Panc1 (cell line): ENCODE results near the gene OSBPL1A. TPM values are rescaled to one million over a fixed set of nuclear protein-coding genes. Genes with fewer than 3 reads are reported as not detected.

ENCODE experiments used
- ATAC-seq: fragments of 200-7000 bp; cut with Tn5 transposase; 2 replicates; pipeline ENCODE4 v1.9.1; 2020; ENCODE audit warnings: mild to moderate bottlenecking, moderate library complexity
- BruUV-seq: library from RNA; stranded (reverse); fragments of 400-500 nt; replicated peaks from 2 replicates; lab custom pipeline; 2021; lab: Mats Ljungman, UMichigan
- CTCF ChIA-PET: fragments of 300-600 bp; sonication (Branson Sonifier 250); formaldehyde crosslinking; loops from one replicate; lab custom pipeline; 2022; ENCODE audit warnings: antibody characterized with exemption; lab: Charles Lee
- POLR2A ChIA-PET: fragments of 300-600 bp; sonication (Branson Sonifier 250); formaldehyde crosslinking; loops from one replicate; lab custom pipeline; 2022; ENCODE audit warnings: antibody characterized with exemption; lab: Charles Lee
- DNase-seq: peaks from one replicate; pipeline ENCODE4 v3.0.0-alpha.2; 2010; ENCODE audit warnings: low read depth, low spot score
- H3K27ac ChIP-seq: 2 replicates; pipeline ENCODE4 v1.5.1; 2011; ENCODE audit warnings: mild to moderate bottlenecking, low read length, inconsistent platforms
- H3K27me3 ChIP-seq: fragments of 200-500 bp; sonication (Bioruptor generic); 2 replicates; pipeline ENCODE4 v1.6.0; 2014; ENCODE audit warnings: low read length, inconsistent platforms; ENCODE audit not compliant: control insufficient read depth, insufficient read depth
- H3K36me3 ChIP-seq: fragments of 200-500 bp; sonication (Bioruptor generic); 2 replicates; pipeline ENCODE4 v1.5.1; 2014; ENCODE audit warnings: inconsistent platforms, mild to moderate bottlenecking, low read length, moderate library complexity; ENCODE audit not compliant: control insufficient read depth, insufficient read depth
- H3K4me1 ChIP-seq: 2 replicates; pipeline ENCODE4 v1.5.1; 2011; ENCODE audit warnings: inconsistent platforms, mild to moderate bottlenecking, low read length, moderate library complexity; ENCODE audit not compliant: control insufficient read depth, insufficient read depth
- H3K4me3 ChIP-seq, 2 experiments: 2 replicates each; pipeline ENCODE4 v1.5.1; 2011 to 2012; ENCODE audit warnings: low read depth in 2 of 2, low read length in 2 of 2, mild to moderate bottlenecking in 2 of 2, inconsistent platforms in 1 of 2, moderate library complexity in 1 of 2
- H3K9me3 ChIP-seq: fragments of 200-500 bp; sonication (Bioruptor generic); 2 replicates; pipeline ENCODE4 v1.5.1; 2014; ENCODE audit warnings: low read depth, mild to moderate bottlenecking, inconsistent platforms, low read length, moderate library complexity; ENCODE audit not compliant: control insufficient read depth, insufficient read depth
- POLR2AphosphoS5 ChIP-seq: IDR thresholded peaks from 2 replicates; pipeline ENCODE4 v1.6.1; 2012; ENCODE audit warnings: mild to moderate bottlenecking, low read depth, low read length, moderate library complexity
- SIN3A ChIP-seq: IDR thresholded peaks from 2 replicates; pipeline ENCODE4 v1.6.1; 2012; ENCODE audit warnings: low read depth, mild to moderate bottlenecking, low read length, moderate library complexity, borderline replicate concordance; ENCODE audit not compliant: insufficient read depth
- TCF7L2 ChIP-seq: IDR thresholded peaks from 2 replicates; pipeline ENCODE4 v1.6.1; 2011; ENCODE audit warnings: mild to moderate bottlenecking, low read depth, low read length, inconsistent platforms
- in situ Hi-C: cut with HindIII; loops from 2 replicates; pipeline ENCODE4 v1.10.0; 2016; ENCODE audit warnings: low sequenced_read_pairs, low pct_unique_long_range_greater_than_20kb
- intact Hi-C: fragments of 100-400 bp; cut with micrococcal nuclease; formaldehyde crosslinking; loops from one replicate; pipeline ENCODE4 v1.10.0; 2022; ENCODE audit not compliant: unreplicated experiment
- total RNA-seq: library from RNA; stranded (reverse); gene quantifications from one replicate; pipeline ENCODE4 v1.2.1, GENCODE V29; 2021; ENCODE audit not compliant: unreplicated experiment
- TF ChIP-seq, protein P1 (sequence below): fragments of 450-650 bp; IDR thresholded peaks from 2 replicates; pipeline ENCODE4 v1.5.1; 2017; ENCODE audit warnings: mild to moderate bottlenecking
- TF ChIP-seq, protein P2 (sequence below), 2 experiments: IDR thresholded peaks; 2 replicates each; pipeline ENCODE4 v1.6.1; 2011 to 2012; ENCODE audit warnings: low read depth in 2 of 2, control low read depth in 1 of 2, low read length in 1 of 2, mild to moderate bottlenecking in 1 of 2, moderate library complexity in 1 of 2; ENCODE audit not compliant: insufficient read depth in 1 of 2

The OSBPL1A gene
- total RNA-seq, 1 experiment from 2014 or later, result 50.5 TPM

DNA sequence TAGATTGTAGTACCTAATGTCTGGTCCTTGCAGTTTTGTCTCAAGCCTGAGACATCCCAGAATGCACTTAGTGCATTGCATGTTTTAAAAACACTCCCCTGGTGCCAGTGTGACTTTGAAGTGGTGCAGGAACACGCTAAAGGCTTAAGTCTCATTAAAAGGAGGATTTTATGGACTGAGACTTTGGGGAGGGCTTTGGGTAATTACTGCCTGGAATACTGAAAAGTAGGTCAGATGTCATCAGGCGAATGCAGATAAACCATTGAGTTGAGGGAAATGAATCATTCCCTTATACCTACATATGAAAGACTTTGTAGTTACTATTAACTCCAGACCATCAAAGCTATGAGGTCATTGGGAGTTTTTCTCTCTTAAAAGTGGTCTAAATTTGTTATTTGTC, 3.0 kb upstream of the OSBPL1A start:
- ChIA-PET POLR2A (no interaction called here), CTCF (no interaction called here)
- no peak for DNase-seq
- Histone ChIP-seq H3K27ac (no peak overlapping the region), H3K9me3 (no peaks in the 10 kb centered on the region), H3K4me1 (peaks cover 15% of the 10 kb centered on the region), H3K4me3 (no peak overlapping the region), H3K36me3 (no peaks in the 10 kb centered on the region), H3K27me3 (no peaks in the 10 kb centered on the region)
- TF ChIP-seq SIN3A (no peak), TCF7L2 (no peak), POLR2AphosphoS5 (no peak)
- TF ChIP-seq, protein P1, sequence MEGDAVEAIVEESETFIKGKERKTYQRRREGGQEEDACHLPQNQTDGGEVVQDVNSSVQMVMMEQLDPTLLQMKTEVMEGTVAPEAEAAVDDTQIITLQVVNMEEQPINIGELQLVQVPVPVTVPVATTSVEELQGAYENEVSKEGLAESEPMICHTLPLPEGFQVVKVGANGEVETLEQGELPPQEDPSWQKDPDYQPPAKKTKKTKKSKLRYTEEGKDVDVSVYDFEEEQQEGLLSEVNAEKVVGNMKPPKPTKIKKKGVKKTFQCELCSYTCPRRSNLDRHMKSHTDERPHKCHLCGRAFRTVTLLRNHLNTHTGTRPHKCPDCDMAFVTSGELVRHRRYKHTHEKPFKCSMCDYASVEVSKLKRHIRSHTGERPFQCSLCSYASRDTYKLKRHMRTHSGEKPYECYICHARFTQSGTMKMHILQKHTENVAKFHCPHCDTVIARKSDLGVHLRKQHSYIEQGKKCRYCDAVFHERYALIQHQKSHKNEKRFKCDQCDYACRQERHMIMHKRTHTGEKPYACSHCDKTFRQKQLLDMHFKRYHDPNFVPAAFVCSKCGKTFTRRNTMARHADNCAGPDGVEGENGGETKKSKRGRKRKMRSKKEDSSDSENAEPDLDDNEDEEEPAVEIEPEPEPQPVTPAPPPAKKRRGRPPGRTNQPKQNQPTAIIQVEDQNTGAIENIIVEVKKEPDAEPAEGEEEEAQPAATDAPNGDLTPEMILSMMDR, result no peak
- no peak for ATAC-seq
- intact Hi-C loops (no loop called here), in situ Hi-C loops (no loop called here)
- BruUV-seq, result no TSS peak

DNA sequence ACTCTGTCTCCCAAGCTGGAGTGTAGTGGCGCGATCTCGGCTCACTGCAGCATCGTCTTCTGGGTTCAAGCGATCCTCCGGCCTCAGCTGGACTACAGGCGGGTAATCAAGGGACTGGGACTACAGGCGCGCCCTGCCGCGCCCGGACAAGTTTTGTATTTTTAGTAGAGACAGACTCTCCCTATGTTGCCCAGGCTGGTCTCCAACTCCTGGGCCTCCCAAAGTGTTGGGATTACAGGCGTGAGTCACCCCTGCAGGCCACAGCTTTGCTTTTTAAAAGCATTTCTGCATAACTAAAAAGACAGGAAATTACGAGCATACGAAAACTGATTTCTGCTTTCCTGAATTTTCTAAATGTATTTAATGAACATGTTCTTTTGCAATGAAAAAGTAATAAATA, 916 bp upstream of the OSBPL1A start:
- peak overlapping the region; percentile 75; the same call in 1 of the 2 replicates for H3K27ac ChIP-seq
- BruUV-seq, result no TSS peak
- intact Hi-C loops (no loop called here), in situ Hi-C loops (no loop called here)
- CTCF ChIA-PET, result no interaction called here
- H3K27me3 ChIP-seq, result no peaks in the 10 kb centered on the region
- DNase-seq (no peak), ATAC-seq (no peak)
- H3K4me3 ChIP-seq, result no peak overlapping the region; a peak in 1 of 4 replicates
- TF ChIP-seq, protein P1, result no peak
- TF ChIP-seq TCF7L2 (no peak), POLR2AphosphoS5 (no peak), SIN3A (no peak)
- TF ChIP-seq, protein P2, sequence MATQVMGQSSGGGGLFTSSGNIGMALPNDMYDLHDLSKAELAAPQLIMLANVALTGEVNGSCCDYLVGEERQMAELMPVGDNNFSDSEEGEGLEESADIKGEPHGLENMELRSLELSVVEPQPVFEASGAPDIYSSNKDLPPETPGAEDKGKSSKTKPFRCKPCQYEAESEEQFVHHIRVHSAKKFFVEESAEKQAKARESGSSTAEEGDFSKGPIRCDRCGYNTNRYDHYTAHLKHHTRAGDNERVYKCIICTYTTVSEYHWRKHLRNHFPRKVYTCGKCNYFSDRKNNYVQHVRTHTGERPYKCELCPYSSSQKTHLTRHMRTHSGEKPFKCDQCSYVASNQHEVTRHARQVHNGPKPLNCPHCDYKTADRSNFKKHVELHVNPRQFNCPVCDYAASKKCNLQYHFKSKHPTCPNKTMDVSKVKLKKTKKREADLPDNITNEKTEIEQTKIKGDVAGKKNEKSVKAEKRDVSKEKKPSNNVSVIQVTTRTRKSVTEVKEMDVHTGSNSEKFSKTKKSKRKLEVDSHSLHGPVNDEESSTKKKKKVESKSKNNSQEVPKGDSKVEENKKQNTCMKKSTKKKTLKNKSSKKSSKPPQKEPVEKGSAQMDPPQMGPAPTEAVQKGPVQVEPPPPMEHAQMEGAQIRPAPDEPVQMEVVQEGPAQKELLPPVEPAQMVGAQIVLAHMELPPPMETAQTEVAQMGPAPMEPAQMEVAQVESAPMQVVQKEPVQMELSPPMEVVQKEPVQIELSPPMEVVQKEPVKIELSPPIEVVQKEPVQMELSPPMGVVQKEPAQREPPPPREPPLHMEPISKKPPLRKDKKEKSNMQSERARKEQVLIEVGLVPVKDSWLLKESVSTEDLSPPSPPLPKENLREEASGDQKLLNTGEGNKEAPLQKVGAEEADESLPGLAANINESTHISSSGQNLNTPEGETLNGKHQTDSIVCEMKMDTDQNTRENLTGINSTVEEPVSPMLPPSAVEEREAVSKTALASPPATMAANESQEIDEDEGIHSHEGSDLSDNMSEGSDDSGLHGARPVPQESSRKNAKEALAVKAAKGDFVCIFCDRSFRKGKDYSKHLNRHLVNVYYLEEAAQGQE (IDR thresholded peaks at IDR 0.05; ENCODE audit: insufficient read depth in 1 of 2, low read depth in 2 of 2, low read length in 1 of 2), result no peak
- H3K36me3 ChIP-seq, result no peaks in the 10 kb centered on the region
- H3K9me3 ChIP-seq, result no peaks in the 10 kb centered on the region
- POLR2A ChIA-PET, result no interaction called here
- H3K4me1 ChIP-seq, result peaks cover 15% of the 10 kb centered on the region
